NCI-H1092 treated with DMSO at 0.1 percent for 48 hours (cell line): ENCODE data around the gene SPN.
A peak's percentile ranks its signal among the peaks of the same experiment; 100 is the strongest.
"Not testable (repeated sequence)": the region's sequence is repeated elsewhere in the genome, so short reads cannot be mapped to it uniquely, and the experiment has no call there.

Experiments
- DNase-seq: peaks from one replicate; lab custom pipeline; 2025; lab: John Stamatoyannopoulos, UW

The SPN gene

DNA sequence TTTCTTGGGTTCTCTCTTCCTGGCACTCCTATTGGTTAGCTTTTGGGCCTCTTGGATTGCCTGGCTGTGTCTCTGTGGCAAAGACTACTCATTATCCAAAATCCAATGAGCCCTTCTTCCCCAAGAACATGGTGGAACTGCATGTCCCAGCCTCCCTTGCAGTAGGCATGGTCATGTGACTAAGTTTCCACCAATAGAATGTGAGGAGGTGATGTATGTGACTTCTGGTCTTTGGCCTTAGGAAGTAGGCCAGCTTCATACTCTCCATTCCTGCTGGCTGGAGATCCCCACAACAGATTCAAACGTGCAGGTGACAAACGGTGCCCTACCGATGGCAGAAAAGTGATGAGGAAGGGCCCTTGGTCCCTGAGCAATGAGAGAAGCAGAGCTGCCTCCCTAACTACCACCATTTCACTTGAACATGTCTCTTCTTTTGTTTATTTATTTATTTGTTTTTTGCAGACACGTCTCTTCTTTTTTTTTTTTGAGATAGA is 17.3 kb upstream of the SPN start:
- no peak for DNase-seq

DNA sequence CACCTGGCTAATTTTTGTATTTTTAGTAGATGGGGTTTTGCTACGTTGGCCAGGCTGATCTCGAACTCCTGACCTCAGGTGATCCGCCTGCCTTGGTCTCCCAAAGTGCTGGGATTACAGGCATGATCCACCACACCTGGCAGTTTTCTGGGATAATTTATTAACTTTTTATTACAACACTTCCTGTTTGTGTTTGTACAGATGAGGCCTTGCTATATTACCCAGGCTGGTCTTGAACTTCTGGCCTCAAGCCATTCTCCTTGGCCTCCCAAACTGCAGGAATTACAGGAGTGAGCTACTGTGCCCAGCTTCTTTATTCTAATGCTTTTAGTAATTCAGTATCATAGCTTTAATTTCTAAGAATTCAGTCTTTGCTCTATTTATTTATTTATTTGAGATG is 16.1 kb upstream of the SPN start:
- no peak for DNase-seq

DNA sequence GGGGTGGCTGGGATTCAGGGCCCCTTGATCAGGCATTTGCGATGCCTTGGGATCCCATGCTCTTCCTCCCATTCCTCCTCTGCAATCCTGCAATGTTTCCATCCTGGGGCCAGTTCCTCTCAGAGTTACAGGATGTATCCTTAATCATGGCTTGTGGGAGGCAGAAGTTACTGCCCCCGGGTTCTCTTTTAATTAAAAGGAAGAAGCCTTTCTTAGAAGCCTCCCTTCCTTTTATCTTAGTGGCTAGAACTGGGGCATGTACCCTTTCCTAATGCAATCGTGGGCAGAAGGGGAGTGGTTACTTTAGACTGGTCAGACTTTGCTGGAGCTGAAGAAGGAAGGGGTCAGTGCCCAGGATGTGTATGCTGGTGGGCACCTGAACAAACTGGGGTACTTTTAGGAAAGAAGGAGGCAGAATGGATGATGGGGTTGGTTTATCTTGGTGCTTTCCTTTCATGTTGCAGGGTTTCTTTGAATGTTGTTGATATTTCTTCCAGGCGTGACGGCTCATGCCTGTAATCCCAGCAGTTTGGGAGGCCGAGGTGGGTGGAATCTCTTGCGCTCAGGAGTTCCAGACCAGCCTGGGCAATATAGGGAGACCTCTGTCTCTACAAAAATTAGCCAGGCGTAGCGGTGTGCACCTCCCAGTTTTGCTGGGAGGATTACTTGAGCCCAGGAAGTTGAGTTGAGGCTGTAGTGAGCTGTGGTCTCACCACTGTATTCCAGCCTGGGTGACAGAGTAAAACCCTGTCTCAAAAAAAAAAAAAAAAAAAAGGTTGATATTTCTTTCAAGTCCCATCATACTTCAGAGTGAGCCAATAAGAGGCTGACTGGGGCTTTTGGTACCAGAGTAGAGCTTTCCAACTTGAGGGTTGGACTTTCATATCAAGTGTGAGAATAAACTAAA is 13.2 kb upstream of the SPN start:
- no peak for DNase-seq

DNA sequence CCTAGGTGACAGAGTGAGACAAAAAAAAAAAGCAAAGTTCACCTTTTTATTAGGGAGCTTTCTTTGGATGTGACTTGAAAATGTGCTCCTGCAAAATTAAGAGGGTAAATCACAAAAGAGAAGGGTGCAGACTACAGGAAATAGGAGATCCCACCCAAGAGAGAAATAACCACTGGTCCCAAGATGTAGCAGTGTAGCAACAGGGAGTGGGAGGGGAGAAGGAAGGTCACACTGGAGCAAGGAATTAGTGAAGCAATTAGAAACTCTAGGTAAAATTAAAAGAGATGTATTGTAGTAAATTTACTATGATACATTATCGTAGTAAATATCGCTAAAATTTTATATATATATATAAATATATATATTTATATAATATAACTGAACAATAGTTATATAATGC is 12.3 kb upstream of the SPN start:
- no peak for DNase-seq

DNA sequence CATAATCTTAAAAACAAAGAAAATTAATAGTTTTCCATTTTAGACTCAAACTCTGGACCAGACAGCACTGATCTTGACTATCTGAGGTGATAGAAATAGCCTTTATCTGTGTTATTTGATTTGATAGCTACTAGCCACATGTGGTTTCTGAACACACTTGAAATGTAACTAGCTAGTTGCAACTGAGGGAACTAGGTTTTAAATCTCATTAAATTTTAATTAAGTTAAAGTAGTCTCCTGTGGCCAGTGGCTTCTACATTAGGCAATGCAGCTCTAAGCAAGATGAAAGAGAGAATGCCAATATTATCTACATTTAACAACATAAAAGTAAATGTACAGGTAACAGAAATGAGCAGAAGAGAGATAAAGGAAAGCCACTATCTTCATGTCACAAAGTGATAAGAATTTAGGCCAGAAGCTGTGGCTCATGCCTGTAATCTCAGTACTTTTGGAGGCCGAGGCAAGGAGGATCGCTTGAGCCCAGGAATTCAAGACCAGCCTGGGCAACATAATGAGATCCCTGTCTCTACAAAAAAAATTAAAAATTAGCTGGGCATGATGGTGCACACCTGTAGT is 11.2 kb upstream of the SPN start:
- DNase-seq: no peak

DNA sequence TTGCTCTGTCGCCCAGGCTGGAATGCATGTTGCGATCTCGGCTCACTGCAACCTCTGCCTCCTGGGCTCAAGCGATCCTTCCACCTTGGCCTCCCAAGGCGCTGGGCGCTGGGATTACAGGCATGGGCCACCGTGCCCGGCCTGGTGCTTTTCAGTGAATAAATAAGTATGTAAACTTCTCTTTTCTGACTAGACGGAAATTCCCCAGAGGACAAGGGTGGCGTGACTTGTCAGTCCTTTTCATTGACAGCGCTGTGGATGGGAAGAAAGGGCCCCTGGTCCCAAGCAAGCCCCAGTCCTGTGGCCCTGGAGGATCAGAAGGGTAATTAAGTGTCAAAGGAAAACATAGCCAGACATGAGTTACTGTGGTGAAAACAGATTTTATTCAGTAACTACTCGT is 9.6 kb upstream of the SPN start:
- no peak for DNase-seq

DNA sequence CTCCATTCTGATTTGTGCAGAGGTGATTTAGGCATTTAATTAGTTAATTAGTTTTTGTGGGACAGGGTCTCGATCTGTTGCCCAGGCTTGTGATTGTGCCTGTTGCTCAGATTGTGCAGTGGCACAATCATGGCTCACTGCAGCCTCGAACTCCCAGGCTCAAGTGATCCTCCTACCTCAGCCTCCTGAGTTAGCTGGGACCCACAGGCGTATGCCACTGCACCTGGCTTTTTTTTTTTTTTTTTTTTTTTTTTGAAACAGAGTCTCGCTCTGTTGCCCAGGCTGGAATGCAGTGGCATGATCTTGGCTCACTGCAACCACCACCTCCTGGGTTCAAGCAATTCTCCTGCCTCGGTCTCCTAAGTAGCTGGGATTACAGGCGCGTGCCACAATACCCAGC is 9.2 kb upstream of the SPN start:
- DNase-seq: not testable (repeated sequence)

DNA sequence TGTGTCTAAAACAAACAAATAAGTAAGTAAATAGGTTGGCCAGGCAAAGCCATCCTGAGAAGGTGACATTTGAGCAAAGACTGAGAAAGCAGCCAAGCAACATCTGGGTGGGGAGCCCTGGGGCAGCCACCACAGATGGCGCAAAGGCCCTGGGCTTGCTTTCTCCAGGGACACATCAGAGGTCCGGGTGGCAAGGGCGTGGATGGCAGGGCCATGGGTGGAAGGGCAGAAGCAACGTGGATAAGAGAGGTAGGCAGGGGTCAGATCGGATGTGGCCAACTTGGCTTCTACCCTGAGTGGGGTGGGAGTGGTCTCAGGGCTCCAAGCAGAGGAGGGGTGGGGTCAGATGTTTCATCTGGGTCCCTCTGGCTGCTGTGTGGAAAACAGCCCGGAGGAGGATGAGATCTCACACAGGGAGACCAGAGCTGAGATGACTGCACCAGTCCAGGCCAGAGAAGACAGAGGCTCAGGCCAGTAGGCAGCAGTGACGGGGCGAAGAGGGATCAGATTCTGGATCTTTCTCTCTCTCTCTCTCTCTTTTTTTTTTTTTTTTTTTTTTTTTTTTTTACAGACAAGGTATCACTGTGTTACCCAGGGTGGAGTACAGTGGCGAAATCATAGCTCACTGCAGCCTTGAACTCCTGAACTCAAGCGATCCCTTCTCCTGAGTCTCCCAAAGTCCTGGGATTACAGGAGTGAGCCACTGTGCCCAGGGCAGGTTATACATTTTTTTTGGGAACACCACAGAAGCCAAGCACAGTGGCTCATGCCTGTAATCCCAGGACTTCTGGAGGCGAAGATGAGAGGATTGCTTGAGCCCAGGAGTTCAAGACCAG is 6.1 kb upstream of the SPN start:
- no peak for DNase-seq

DNA sequence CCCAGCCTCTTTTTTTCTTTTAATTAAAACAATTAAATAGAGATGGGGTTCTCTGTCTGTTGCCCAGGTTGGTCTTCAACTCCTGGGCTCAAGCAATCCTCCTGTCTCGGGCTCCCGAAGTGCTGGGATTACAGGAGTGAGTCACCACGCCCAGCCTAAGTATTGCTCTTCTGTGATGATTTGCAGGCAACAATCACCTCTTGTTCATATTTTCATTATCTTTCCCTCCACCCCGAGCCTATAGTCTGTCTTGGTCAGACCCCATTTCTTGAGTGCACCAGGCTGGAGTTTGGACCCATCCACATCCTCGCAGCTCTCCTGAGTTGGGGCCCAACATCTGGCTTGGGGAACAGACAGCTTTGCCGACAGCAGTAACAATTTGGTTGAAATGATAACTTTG is 4.3 kb upstream of the SPN start:
- DNase-seq: no peak

DNA sequence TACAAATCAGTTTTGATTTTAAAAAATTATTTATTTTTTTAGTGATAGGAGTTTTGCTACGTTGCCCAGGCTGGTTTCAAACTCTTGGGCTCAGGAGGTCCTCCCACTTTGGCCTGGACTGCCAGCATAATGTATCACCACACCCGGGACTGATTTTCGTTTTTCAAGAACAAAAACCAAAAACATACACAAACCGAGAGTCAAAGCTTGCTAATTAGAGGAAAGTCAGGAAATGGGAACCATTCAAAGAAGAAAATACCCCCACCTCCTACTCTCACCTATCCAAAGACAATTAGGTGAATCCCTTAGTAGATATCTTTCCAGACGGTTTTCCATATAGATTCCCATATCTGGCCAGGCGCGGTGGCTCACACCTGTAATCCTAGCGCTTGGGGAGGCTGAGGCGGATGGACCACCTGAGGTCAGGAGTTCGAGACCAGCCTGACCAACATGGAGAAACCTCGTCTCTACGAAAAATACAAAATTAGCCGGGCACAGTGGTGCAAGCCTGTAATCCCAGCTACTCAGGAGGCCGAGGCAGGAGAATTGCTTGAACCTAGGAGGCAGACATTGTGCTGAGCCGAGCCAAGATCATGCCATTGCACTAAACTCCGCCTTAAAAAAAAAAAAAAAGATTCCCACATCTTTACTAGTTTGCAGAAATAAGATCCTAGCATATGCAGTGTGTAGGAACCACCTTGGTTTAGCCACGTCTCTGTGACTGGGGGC is 883 bp upstream of the SPN start:
- DNase-seq: no peak

DNA sequence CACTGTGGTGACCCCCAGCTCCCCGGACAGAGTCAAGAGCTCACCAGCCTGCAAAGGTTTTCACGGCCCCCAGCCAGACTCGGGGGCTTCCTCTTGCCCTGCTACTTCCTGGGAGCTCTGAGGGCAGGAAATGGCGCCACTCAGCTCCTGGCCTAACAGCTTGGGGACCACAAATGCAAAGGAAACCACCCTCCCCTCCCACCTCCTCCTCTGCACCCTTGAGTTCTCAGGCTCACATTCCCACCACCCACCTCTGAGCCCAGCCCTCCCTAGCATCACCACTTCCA is 375 bp upstream of the SPN start:
- no peak for DNase-seq

DNA sequence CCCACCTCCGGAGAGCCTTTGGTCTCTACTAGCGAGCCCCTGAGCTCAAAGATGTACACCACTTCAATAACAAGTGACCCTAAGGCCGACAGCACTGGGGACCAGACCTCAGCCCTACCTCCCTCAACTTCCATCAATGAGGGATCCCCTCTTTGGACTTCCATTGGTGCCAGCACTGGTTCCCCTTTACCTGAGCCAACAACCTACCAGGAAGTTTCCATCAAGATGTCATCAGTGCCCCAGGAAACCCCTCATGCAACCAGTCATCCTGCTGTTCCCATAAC is 702 bp downstream of the SPN start:
- DNase-seq: no peak

DNA sequence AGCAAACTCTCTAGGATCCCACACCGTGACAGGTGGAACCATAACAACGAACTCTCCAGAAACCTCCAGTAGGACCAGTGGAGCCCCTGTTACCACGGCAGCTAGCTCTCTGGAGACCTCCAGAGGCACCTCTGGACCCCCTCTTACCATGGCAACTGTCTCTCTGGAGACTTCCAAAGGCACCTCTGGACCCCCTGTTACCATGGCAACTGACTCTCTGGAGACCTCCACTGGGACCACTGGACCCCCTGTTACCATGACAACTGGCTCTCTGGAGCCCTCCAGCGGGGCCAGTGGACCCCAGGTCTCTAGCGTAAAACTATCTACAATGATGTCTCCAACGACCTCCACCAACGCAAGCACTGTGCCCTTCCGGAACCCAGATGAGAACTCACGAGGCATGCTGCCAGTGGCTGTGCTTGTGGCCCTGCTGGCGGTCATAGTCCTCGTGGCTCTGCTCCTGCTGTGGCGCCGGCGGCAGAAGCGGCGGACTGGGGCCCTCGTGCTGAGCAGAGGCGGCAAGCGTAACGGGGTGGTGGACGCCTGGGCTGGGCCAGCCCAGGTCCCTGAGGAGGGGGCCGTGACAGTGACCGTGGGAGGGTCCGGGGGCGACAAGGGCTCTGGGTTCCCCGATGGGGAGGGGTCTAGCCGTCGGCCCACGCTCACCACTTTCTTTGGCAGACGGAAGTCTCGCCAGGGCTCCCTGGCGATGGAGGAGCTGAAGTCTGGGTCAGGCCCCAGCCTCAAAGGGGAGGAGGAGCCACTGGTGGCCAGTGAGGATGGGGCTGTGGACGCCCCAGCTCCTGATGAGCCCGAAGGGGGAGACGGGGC is 1.3 kb downstream of the SPN start:
- no peak for DNase-seq

DNA sequence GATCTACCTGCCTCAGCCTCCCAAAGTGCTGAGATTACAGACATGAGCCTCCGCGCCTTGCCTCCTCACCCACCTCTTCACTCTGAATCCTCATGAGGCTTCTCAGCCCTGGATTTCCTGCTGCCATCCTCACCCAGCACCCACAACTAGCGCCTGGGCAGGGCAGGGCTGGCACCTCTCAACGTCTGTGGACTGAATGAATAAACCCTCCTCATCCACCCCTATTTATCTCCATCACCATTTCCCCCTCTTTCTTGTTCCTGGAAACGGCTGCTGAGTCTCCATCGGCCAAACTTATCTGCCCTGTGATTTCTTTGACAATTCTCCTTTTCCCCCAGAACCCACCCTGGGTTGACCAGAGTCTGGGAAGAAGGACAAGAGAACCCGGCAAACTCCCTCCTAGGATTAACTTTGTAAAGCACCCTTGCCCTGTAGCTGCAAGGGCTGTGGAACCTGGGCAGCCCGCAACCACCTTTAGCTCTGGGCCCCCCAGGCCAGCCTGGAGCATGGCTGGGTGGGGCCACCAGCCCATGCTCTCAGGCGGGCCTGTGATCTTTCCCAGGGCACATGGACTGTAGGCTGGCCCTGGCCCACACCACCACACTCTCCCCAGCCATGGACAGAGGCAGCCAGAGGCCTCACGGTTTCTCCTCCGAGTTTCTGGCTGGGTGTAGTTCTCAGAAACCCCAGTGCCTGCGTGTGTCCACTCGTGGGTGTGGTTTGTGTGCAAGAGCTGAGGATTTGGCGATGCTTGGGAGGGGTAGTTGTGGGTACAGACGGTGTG is 2.4 kb downstream of the SPN start:
- DNase-seq: no peak

DNA sequence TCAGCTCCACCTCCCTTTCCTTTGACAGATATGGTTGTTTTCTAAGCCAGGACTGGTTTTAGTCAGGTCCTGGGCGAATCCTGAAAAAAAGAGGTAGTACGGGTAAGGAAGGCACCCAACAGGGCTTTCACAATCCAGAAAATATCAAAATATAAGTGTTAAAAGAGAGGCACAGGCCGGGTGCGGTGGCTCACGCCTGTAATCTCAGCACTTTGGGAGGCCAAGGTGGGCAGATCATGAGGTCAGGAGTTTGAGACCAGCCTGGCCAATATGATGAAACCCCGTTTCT is 4.2 kb downstream of the SPN start:
- DNase-seq: not testable (repeated sequence)

DNA sequence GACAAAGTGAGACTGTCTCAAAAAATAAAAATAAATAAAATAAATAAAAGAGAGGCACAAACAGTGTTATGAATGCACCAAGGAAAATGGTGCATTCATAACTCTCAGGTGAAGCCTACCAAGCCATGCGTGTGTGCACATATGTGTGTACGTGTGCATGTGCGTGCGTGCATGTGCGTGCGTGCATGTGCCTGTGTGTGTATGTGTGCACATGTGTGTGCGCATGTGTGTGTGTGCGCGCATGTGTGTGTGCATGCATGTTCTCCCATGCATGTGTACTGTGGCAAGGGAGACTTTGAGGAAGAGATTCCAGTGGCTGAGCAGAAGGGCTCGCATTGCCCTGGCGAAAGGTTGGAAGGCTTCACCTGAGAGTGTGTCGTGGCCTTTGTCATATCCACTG is 4.7 kb downstream of the SPN start:
- no peak for DNase-seq

DNA sequence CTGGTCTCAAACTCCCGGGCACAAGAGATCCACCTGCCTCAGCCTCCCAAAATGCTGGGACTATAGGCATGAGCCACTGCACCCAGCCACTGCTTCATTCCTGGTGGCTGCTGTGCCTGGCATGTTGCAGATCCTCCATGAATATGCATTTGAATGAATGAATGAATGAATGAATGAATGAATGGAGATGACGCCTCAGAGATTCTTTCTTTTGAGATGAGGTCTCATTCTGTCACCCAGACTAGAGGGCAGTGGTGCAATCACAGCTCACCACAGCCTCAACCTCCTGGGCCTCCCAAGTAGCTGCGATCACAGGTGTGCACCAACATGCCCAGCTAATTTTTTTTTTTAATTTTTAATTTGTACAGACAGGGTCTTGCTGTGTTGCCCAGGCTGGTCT is 5.2 kb downstream of the SPN start:
- DNase-seq: no peak

DNA sequence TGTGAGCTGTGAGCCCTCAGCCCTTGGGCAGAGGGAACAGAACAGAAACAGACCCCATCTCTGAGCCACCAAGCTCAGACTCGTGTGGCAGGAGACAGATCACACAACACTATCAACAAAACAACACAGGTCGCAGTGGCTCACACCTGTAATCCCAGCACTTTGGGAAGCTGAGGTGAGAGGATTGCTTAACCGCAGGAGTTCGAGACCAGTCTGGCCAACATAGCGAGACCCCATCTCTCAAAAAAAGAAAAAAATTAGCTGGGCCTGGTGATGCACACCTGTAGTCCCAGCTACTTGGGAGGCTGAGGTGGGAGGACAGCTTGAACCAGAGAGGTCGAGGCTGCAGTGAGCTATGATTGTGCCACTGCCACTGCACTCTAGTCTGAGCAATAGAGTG is 10.5 kb downstream of the SPN start:
- no peak for DNase-seq

DNA sequence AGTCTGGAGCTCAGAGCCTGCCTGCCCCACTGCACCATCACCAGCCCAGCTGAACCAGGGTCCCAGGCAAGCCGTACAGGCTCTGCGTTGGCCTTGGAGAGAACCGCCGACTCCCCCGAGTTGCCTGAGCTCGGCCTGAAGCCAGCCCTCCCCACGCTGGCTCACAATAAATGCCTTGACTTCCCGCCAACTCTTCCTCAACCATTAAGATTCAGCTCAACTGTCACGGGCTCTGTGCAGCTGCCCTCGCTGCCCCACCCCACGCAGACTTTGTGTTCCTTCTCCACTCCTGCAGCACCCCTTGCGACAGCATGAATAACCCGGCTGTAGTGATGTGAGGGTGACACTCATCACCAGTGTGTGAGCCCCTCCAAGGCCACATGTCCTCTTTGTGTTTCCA is 11.1 kb downstream of the SPN start:
- DNase-seq: peak; percentile 71

DNA sequence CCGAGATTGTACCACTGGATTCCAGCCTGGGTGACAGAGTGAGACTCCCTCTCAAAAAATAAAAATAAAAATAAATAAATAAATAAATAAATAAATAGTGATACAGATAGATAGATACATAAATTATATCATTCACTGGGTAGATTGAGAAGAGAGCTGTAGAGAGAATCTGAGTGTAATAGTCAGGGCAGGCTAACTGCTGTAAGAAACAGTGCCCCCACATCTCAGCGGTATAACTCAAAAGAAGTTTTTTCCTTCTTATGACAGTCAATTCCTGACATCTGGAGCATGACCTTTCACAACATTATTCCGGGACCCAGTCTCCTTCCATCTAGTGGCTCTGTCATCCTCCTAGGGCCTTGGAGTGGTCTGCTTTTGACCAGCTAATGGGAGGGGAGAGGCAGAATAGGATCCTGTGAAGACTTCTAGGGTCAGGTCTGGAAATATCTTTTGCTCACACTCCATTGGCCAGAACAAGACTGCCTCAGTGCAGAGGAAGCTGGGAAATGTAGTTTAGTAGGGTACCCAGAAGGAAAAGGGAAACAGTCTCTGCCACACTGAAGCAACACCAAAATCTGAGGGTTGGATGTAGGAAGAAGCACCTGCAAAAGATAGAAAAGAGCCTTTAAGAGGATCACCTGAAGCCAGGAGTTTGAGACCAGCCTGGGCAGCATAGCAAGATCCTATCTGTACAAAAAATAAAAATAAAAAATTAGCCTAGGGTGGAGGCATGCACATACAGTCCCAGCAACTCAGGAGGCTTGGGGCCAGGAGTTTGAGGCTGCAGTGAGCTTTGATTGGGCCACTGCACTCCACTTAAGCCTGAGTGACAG is 13.0 kb downstream of the SPN start:
- no peak for DNase-seq
